Fibroblast of gingiva (primary cell): ENCODE data around the gene PRKG1.
"Not testable (repeated sequence)": the region's sequence is repeated elsewhere in the genome, so short reads cannot be mapped to it uniquely, and the experiment has no call there.

Experiments
- DNase-seq: peaks from one replicate; pipeline ENCODE4 v3.0.0-alpha.2; 2011; ENCODE audit warnings: low read depth

PRKG1 gene

GRCh38 chr10:51170518-51171245 lies 96.4 kb downstream of the PRKG1 start:
- peak; percentile 28 for DNase-seq

GRCh38 chr10:51171946-51172345 lies 97.7 kb downstream of the PRKG1 start:
- DNase-seq, result peak; percentile 52

- DNase-seq, result peak; percentile 70
These were observed 102.8 kb downstream of the PRKG1 start for GRCh38 chr10:51176976-51177695.

- no peak for DNase-seq
These were observed 104.3 kb downstream of the PRKG1 start for GRCh38 chr10:51178634-51179033.

GRCh38 chr10:51180141-51180540 lies 105.9 kb downstream of the PRKG1 start:
- DNase-seq, result no peak

- no peak for DNase-seq
These were observed 109.5 kb downstream of the PRKG1 start for GRCh38 chr10:51183783-51184182.

- peak; percentile 57 for DNase-seq
These were observed 112.1 kb downstream of the PRKG1 start for GRCh38 chr10:51186361-51186760.

- no peak for DNase-seq
These were observed 113.7 kb downstream of the PRKG1 start for GRCh38 chr10:51188008-51188407.

GRCh38 chr10:51188866-51189265 lies 114.6 kb downstream of the PRKG1 start:
- no peak for DNase-seq

GRCh38 chr10:51196508-51197175 lies 122.4 kb downstream of the PRKG1 start:
- DNase-seq, result no peak

- DNase-seq, result no peak
These were observed 123.9 kb downstream of the PRKG1 start for GRCh38 chr10:51198170-51198569.

- no peak for DNase-seq
These were observed 127.7 kb downstream of the PRKG1 start for GRCh38 chr10:51201947-51202346.

- no peak for DNase-seq
These were observed 129.1 kb downstream of the PRKG1 start for GRCh38 chr10:51203359-51203758.

GRCh38 chr10:51204066-51204465 lies 129.8 kb downstream of the PRKG1 start:
- no peak for DNase-seq

GRCh38 chr10:51204701-51205100 lies 130.4 kb downstream of the PRKG1 start:
- peak; percentile 22 for DNase-seq

GRCh38 chr10:51206500-51206899 lies 132.2 kb downstream of the PRKG1 start:
- peak; percentile 48 for DNase-seq

GRCh38 chr10:51212937-51213336 lies 138.7 kb downstream of the PRKG1 start:
- DNase-seq, result not testable (repeated sequence)

- no peak for DNase-seq
These were observed 140.2 kb downstream of the PRKG1 start for GRCh38 chr10:51214207-51215196.

- DNase-seq, result no peak
These were observed 141.9 kb downstream of the PRKG1 start for GRCh38 chr10:51215951-51216834.

- DNase-seq, result peak; percentile 5
These were observed 143.2 kb downstream of the PRKG1 start for GRCh38 chr10:51217505-51217904.
